Jurkat, Clone E6-1 (cell line): ENCODE measurements around the gene DUSP1.
"Not testable (repeated sequence)": the region's sequence is repeated elsewhere in the genome, so short reads cannot be mapped to it uniquely, and the experiment has no call there.

Source experiments
- DNase-seq: peaks from one replicate; pipeline ENCODE4 v3.0.0-alpha.2; 2011; ENCODE audit warnings: low read depth, low spot score
- H3K4me3 ChIP-seq: 2 replicates; pipeline ENCODE4 v1.5.1; 2011; ENCODE audit warnings: mild to moderate bottlenecking, low read length, control low read depth, moderate library complexity

Gene DUSP1

DNA sequence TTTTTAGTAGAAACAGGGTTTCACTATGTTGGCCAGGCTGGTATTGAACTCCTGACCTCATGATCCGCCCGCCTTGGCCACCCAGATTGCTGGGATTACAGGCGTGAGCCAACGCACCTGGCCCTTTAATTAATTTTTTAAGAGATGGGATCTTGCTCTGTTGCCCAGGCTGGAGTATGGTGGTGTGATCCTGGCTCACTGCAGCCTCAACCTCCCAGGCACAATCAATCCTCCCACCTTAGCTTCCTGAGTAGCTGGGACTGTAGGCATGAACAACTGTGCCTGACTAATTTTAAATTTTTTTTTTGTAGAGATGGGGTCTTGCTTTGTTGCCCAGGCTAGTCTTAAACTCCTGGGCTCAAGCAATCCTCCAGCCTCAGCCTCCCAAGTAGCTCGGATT, 12.3 kb upstream of the DUSP1 start:
- not testable (repeated sequence) for DNase-seq

DNA sequence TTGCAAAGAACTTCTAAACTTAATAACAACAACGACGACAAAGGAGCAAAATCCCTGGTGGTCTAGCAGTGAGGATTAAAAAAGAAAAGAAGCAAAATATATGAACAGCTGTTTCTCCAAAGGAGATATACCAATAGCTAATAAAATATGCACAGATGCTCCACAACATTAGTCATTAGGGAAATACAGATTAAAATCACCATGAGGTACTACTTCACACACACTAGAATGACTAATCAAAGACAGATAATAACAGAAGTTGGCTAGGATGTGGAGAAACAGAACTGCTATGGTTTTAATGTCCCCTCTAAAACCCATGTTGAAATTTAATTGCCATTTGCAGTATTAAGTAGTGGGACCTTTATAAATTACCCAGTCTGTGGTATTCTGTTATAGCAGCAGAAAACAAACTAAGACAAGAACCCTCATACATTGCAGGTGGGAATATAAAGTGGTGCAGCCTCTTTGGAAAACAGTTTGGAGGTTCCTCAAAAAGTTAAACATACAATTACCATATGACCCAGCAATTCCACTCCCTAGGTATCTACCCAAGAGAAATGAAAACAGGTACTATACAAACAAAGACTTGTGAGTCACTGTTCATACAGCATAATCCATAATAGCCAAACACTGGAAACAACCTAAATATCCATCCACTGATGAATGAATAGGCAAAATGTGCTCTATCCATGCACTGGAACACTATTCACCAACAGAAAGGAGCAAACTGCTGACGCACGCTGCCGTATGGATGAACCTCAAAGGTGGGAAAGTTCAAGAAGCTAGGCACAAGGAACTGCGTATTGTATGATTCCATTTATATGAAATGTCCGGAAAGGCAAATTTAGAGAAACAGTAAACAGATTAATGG, 11.4 kb upstream of the DUSP1 start:
- no peak overlapping the region for H3K4me3 ChIP-seq
- no peak for DNase-seq

More for the DNA sequence above, 12.3 kb upstream of the DUSP1 start:
- not testable (repeated sequence) for H3K4me3 ChIP-seq

GRCh38 chr5:172779691-172780341, 8.8 kb upstream of the DUSP1 start:
- H3K4me3 ChIP-seq, result no peak overlapping the region
- DNase-seq, result no peak

DNA sequence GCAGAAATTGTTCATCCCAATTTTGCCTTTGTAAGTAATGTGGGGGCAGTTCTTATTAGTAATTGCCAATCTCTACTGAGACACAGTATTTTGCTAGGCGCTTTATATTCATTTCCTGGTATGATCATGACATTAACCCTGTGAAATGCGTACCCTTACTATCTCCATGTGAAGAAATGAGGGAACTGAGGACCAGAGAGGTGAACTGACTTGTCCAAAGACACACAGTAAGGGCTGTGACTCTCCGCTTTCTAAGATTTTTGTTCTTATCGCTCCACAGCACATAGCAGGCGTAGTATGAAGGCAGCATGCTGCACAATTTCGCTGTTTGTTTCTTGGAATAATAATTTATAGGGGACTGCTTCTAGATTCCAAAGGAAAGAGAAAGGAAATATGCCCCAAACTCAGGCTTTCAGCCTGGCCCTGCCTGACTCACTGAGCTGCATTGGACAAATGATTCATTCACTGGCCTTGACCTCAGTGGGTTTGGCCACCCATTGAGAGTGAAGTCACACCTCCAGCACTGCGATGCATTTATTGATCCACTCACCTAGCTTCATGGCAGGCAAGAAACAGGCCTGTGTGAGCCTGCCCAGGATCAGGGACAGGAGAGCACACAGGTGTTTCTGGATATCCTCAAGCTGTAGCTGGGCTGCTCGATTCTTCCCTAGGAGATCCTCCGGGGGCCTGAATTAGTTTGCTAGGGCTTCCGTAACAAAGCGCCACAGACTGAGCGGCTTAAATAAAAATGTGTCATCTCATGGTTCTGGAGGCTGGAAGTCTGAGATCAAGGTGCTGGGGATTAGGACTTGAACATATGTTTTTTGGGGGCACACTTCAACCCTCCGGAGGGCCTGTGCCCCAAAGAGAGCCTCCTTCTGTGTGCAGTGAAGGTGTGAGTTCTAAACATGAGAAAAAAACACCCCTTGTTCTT, 7.2 kb upstream of the DUSP1 start:
- H3K4me3 ChIP-seq, result peak overlapping the region; percentile 3
- DNase-seq, result no peak

DNA sequence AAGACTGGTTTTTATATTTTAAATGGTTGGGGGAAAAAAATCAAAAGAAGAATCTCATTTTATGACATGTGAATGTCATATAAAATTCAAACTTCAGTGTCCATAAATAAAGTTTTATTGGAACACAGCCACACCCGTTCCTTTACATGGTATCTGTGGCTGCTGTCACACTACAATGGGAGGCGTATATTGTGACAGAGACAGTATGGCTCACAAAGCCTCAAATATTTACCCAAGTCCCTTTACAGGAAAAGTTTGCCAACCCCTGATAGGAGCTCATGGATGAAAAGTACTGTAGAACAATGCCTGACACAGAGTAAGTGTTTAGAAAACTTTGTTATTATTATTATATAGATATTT, 5.2 kb upstream of the DUSP1 start:
- H3K4me3 ChIP-seq, result no peak overlapping the region
- no peak for DNase-seq

GRCh38 chr5:172775326-172776234, 4.6 kb upstream of the DUSP1 start:
- no peak overlapping the region for H3K4me3 ChIP-seq
- DNase-seq, result no peak

DNA sequence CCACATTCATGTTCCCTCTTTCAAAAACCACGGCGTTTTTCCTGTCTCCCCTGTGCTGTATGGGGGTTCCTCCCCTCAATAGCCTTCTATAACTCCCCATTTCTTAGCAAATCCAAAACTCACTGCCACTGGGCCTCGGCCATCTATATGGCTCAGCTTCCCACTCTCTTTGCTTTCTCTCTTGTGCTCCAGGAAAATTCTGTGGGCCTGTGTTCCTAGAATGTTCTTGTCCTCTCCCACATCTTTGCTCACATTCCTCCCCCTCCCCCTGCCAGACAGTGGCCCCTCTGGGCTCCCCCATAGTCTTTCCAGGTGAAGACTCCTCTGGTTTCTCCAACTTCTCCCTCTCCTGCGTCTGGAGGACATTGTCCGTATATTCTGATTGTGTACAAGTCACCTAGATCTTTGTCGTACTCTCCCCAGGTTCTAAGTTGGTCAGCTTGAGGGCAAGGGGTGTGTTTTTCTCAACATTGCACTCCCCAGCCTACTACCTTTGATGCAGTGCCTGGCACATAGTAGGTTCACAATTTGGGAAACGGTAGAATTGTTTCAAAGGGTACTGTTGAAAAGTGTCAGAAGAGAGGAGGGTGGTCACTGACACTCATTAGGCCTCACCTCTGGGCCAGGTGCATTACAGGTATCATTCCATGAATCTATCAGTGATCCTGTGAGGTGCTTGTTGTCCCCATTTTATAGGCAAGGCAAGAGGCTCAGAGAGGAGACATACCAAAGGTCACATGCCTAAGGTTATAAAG, 3.7 kb upstream of the DUSP1 start:
- H3K4me3 ChIP-seq, result no peak overlapping the region
- no peak for DNase-seq

DNA sequence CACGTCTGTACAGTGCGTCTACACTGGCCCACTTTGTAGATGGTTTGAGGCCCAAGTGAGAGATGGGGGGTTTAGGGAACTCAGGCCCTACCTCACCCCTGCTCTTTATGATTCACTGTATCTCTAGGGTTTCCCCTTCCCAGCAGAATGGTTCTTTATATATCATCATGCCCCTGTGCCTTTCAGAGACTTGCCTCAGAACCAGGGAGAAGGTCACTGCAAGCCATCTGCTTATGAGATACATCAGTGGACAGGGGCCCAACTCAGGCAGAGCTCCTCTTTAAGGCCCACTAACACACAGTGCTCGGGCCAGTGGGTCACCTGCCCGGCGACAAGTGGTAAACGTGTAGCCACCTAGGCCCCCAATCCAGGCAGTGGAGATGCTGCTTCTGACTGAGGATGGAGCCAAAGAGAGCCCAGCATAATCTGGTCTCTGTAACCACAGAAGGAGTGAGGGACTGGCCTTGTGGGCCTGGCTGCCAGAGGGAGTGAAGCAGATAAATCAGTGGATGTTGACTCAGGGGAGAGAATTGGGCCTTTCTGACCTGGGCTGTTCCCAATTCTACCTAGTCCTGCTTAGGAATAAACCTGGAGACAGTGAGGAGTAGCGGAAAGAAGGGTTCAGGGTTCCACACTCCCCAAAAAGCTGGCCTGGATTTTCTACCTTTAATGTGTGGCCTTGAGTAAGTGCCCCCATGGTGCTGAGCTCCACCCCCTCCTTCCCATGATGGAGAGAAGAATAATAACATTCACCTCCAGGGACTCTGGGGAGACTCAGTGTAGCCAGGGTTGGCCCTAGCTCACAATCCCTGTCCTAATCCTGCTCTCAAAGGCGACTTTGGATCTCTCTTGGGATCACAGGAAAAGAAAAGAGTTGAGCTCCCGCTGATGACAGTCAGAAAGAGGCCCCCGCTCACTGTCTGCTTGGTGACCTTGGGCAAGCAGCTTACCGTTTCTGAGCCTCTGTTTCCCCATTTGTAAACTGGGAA, 2.8 kb upstream of the DUSP1 start:
- H3K4me3 ChIP-seq, result no peak overlapping the region
- DNase-seq, result no peak

GRCh38 chr5:172772112-172772906, 1.3 kb upstream of the DUSP1 start:
- H3K4me3 ChIP-seq, result peak overlapping the region; percentile 80
- peak; percentile 63 for DNase-seq

- H3K4me3 ChIP-seq, result peak overlapping the region; percentile 80
- DNase-seq, result no peak
Observed at GRCh38 chr5:172771439-172772111, 580 bp upstream of the DUSP1 start.

- peak overlapping the region; percentile 80 for H3K4me3 ChIP-seq
- no peak for DNase-seq
Observed at GRCh38 chr5:172770374-172770674, 671 bp downstream of the DUSP1 start.

DNA sequence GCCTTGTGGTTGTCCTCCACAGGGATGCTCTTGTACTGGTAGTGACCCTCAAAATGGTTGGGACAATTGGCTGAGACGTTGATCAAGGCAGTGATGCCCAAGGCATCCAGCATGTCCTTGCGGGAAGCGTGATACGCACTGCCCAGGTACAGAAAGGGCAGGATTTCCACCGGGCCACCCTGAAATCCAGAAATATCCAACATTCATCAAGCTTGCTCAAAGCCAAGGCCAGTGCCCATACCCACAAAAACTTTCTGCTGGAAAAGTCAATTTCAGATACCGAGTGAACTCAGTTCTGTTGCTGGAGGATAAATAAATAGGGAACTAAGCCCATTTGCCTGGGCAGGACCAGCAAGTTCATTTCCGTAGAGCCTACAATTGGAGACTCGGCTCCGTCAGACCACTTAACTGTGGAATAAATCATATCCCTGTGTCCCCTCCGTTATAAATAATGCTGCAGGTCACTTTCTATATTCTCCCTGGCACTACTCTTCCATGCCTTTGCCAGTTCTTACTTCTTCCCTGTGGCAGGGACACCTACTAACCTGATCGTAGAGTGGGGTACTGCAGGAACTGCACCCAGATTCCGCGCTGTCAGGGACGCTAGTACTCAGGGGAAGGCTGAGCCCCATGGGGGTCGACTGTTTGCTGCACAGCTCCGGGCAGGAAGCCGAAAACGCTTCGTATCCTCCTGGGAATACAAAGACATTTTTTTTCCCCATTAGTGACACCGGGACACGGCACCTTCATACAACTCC, 1.2 kb downstream of the DUSP1 start:
- no peak for DNase-seq

DNA sequence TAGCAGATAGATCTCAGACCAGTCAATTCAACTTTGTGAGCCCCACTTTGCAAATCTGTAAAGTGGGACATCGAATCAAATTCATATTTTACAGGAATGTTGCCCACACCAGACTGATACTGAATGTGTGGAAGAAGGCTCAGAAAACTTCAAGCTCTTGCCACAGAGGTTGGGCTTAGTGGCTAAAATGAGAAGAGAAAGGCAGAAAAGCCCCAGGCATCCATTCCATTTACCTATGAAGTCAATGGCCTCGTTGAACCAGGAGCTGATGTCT, 1.7 kb downstream of the DUSP1 start:
- no peak overlapping the region for H3K4me3 ChIP-seq
- no peak for DNase-seq

More for the DNA sequence above, 1.2 kb downstream of the DUSP1 start:
- H3K4me3 ChIP-seq, result peak overlapping the region; percentile 80

GRCh38 chr5:172768573-172769341, 2.2 kb downstream of the DUSP1 start:
- H3K4me3 ChIP-seq, result no peak overlapping the region
- DNase-seq, result no peak
